Loucy (cell line): ENCODE data around the gene MAP2K1.
A peak's percentile ranks its signal among the peaks of the same experiment; 100 is the strongest.
"Not testable (repeated sequence)": the region's sequence is repeated elsewhere in the genome, so short reads cannot be mapped to it uniquely, and the experiment has no call there.

Source experiments
- H2AFZ ChIP-seq: fragments of 200-600 bp; sonication (generic); 2 replicates; pipeline ENCODE4 v1.6.0; 2016; ENCODE audit warnings: antibody characterized with exemption, mild to moderate bottlenecking, low read length, moderate library complexity
- H3F3A ChIP-seq: fragments of 200-600 bp; 2 replicates; pipeline ENCODE4 v1.6.0; 2016; ENCODE audit warnings: antibody characterized with exemption, low read depth, mild to moderate bottlenecking
- H3K27me3 ChIP-seq: fragments of 200-600 bp; sonication (generic); 2 replicates; pipeline ENCODE4 v1.6.1; 2014; ENCODE audit warnings: low read length, mild to moderate bottlenecking; ENCODE audit not compliant: insufficient read depth, poor library complexity, severe bottlenecking
- H3K36me3 ChIP-seq: fragments of 200-600 bp; sonication (generic); 2 replicates; pipeline ENCODE4 v1.6.1; 2016; ENCODE audit warnings: low read length; ENCODE audit not compliant: insufficient read depth
- H3K4me1 ChIP-seq: fragments of 200-600 bp; sonication (generic); 2 replicates; pipeline ENCODE4 v1.5.1; 2014; ENCODE audit warnings: low read length, mild to moderate bottlenecking; ENCODE audit not compliant: insufficient read depth, poor library complexity, severe bottlenecking
- H3K4me2 ChIP-seq: fragments of 200-600 bp; sonication (generic); 2 replicates; pipeline ENCODE4 v1.6.0; 2014; ENCODE audit warnings: antibody characterized with exemption, low read length, low read depth, mild to moderate bottlenecking; ENCODE audit not compliant: poor library complexity, severe bottlenecking
- H3K4me3 ChIP-seq: fragments of 200-600 bp; sonication (generic); 2 replicates; pipeline ENCODE4 v1.5.1; 2014; ENCODE audit warnings: low read length, mild to moderate bottlenecking, mixed read lengths; ENCODE audit not compliant: poor library complexity, severe bottlenecking
- H3K79me2 ChIP-seq: fragments of 200-600 bp; sonication (generic); 2 replicates; pipeline ENCODE4 v1.6.1; 2014; ENCODE audit warnings: low read length; ENCODE audit not compliant: insufficient read depth
- H3K9ac ChIP-seq: fragments of 200-600 bp; sonication (generic); 2 replicates; pipeline ENCODE4 v1.6.0; 2014; ENCODE audit warnings: mild to moderate bottlenecking, low read depth, low read length, moderate library complexity; ENCODE audit not compliant: poor library complexity, severe bottlenecking
- H3K9me2 ChIP-seq: fragments of 200-600 bp; sonication (generic); replicated peaks from 2 replicates; pipeline ENCODE4 v1.6.1; 2016; ENCODE audit warnings: low read depth, low read length, mixed read lengths
- H3K9me3 ChIP-seq: fragments of 200-600 bp; sonication (generic); 2 replicates; pipeline ENCODE4 v1.6.1; 2014; ENCODE audit warnings: mild to moderate bottlenecking, antibody characterized with exemption, low read length, low read depth; ENCODE audit not compliant: insufficient read depth
- H4K20me1 ChIP-seq: fragments of 200-600 bp; sonication (generic); 2 replicates; pipeline ENCODE4 v1.6.0; 2014; ENCODE audit warnings: antibody characterized with exemption, low read length, mild to moderate bottlenecking; ENCODE audit not compliant: insufficient read depth, poor library complexity, severe bottlenecking
- CTCF ChIP-seq: fragments of 200-600 bp; sonication (generic); conservative IDR thresholded peaks from 2 replicates; pipeline ENCODE4 v1.5.1; 2014; ENCODE audit warnings: mild to moderate bottlenecking, antibody characterized with exemption, low read length
- EZH2phosphoT487 ChIP-seq: fragments of 200-600 bp; IDR thresholded peaks from 2 replicates; pipeline ENCODE4 v1.6.1; 2018; ENCODE audit warnings: antibody characterized with exemption, mild to moderate bottlenecking, moderate library complexity, borderline replicate concordance

MAP2K1 gene

GRCh38 chr15:66498501-66499386, 112.0 kb downstream of the MAP2K1 start:
- Histone ChIP-seq H3K27me3 (peaks cover under 1% of the 10 kb centered on the region), H3K36me3 (peaks cover 74% of the 10 kb centered on the region), H3K79me2 (peaks cover 75% of the 10 kb centered on the region), H3K9me2 (no peaks in the 10 kb centered on the region), H3K9ac (no peak overlapping the region), H3K9me3 (no peaks in the 10 kb centered on the region), H4K20me1 (peaks cover 64% of the 10 kb centered on the region), H3K4me2 (peak overlapping the region; percentile 37), H2AFZ (no peak overlapping the region), H3K4me3 (no peak overlapping the region), H3F3A (peaks cover 27% of the 10 kb centered on the region), H3K4me1 (peaks cover 31% of the 10 kb centered on the region)
- TF ChIP-seq EZH2phosphoT487 (no peak), CTCF (peak; percentile 64)

- H3K4me1 ChIP-seq = peaks cover 36% of the 10 kb centered on the region
Measured at GRCh38 chr15:66500346-66500745, 113.6 kb downstream of the MAP2K1 start.

GRCh38 chr15:66502491-66502890, 115.8 kb downstream of the MAP2K1 start:
- Histone ChIP-seq H3K4me1 (peaks cover 43% of the 10 kb centered on the region), H3K9ac (peak overlapping the region; percentile 97), H3K9me2 (no peaks in the 10 kb centered on the region), H4K20me1 (peaks cover 67% of the 10 kb centered on the region), H3K4me3 (peak overlapping the region; percentile 99), H3K36me3 (peaks cover 53% of the 10 kb centered on the region), H3K79me2 (peaks cover 82% of the 10 kb centered on the region), H2AFZ (no peak overlapping the region), H3K27me3 (peaks cover 7% of the 10 kb centered on the region), H3K9me3 (no peaks in the 10 kb centered on the region), H3F3A (peaks cover 27% of the 10 kb centered on the region), H3K4me2 (peak overlapping the region; percentile 88)
- TF ChIP-seq EZH2phosphoT487 (no peak), CTCF (no peak)

More at GRCh38 chr15:66500346-66500745, 113.6 kb downstream of the MAP2K1 start:
- peaks cover 83% of the 10 kb centered on the region for H3K79me2 ChIP-seq
- not testable (repeated sequence) for H2AFZ ChIP-seq, H3K9ac ChIP-seq, H3K9me2 ChIP-seq, H3K4me3 ChIP-seq, H3K9me3 ChIP-seq, H3K27me3 ChIP-seq
- H4K20me1 ChIP-seq = peaks cover 72% of the 10 kb centered on the region
- peaks cover 59% of the 10 kb centered on the region for H3K36me3 ChIP-seq
- H3F3A ChIP-seq = peaks cover 27% of the 10 kb centered on the region
- H3K4me2 ChIP-seq = peak overlapping the region; percentile 88

- Histone ChIP-seq H3F3A (peaks cover 23% of the 10 kb centered on the region), H3K4me2 (peak overlapping the region; percentile 88), H3K4me3 (peak overlapping the region; percentile 99), H3K4me1 (peaks cover 49% of the 10 kb centered on the region), H3K9ac (peak overlapping the region; percentile 97), H3K36me3 (peaks cover 51% of the 10 kb centered on the region), H3K79me2 (peaks cover 88% of the 10 kb centered on the region), H4K20me1 (peaks cover 64% of the 10 kb centered on the region)
- not testable (repeated sequence) for H2AFZ ChIP-seq, H3K27me3 ChIP-seq, H3K9me2 ChIP-seq, H3K9me3 ChIP-seq
Measured at GRCh38 chr15:66503041-66503648, 116.4 kb downstream of the MAP2K1 start.
